ENCODE measurements around the gene ALCAM. TPM values are rescaled to one million over a fixed set of nuclear protein-coding genes. Genes with fewer than 3 reads are reported as not detected.

The ALCAM gene
- total and polyA plus RNA-seq, 2 of the 8 experiments (the other 6 are each of a cell fraction or from before 2014, with no cell fraction given): 10.8 to 33.0 TPM

GRCh38 chr3:105427332-105427731, 60.6 kb downstream of the ALCAM start:
- DNase-seq (ENCODE audit: low read depth in 1 of 2, low spot score in 2 of 2) (no peak), FAIRE-seq (no peak)
- Histone ChIP-seq H3K23me2 (ENCODE audit: low read depth, low read length) (no peaks in the 10 kb centered on the region), H2AK5ac (ENCODE audit: low read depth, low read length) (no peak overlapping the region), H2BK120ac (replicated peaks; ENCODE audit: low read depth, low read length) (no peak overlapping the region), H3K36me3 (ENCODE audit: control insufficient read depth in 2 of 4, insufficient read depth in 4 of 4, low read length in 3 of 4) (no peaks in the 10 kb centered on the region), H4K8ac (ENCODE audit: extremely low read depth, insufficient read depth, low read length) (no peak overlapping the region), H3K4me3 (ENCODE audit: extremely low read depth in 1 of 4, insufficient read depth in 2 of 4, low read depth in 3 of 4, low read length in 4 of 4) (no peak overlapping the region), H2BK5ac (ENCODE audit: low read depth, low read length) (no peak overlapping the region), H3K23ac (ENCODE audit: insufficient read length) (no peak overlapping the region), H4K5ac (ENCODE audit: insufficient read length, low read depth, low read length) (no peak overlapping the region), H3K9me3 (ENCODE audit: insufficient read depth in 2 of 2, low read depth in 1 of 2, low read length in 1 of 2) (no peaks in the 10 kb centered on the region), H3K4ac (replicated peaks; ENCODE audit: insufficient read length, low read depth, low read length) (no peak overlapping the region), H3K4me2 (ENCODE audit: insufficient read depth in 1 of 2, low read depth in 2 of 2, low read length in 2 of 2) (no peak overlapping the region; a peak in 1 of 4 replicates), H4K91ac (replicated peaks; ENCODE audit: insufficient read length, low read length) (no peak overlapping the region), H3K79me2 (ENCODE audit: control insufficient read depth in 1 of 2, insufficient read depth in 2 of 2, low read length in 2 of 2) (peaks cover 0 to 3% of the 10 kb centered on the region in 2 experiments; a peak in 1 of 4 replicates), H3K18ac (ENCODE audit: extremely low read depth, low read length) (no peak overlapping the region), H3K4me1 (replicated peaks in 1 of 4; ENCODE audit: control insufficient read depth in 3 of 4, insufficient read depth in 4 of 4, low read length in 3 of 4) (peaks cover 0 to 3% (median 0%) of the 10 kb centered on the region in 4 experiments; a peak in 1 of 7 replicates), H3K27me3 (replicated peaks in 1 of 4; ENCODE audit: control insufficient read depth in 3 of 4, extremely low read depth in 1 of 4, insufficient read depth in 3 of 4, low read length in 3 of 4) (no peaks in the 10 kb centered on the region), H2AFZ (ENCODE audit: low read length) (no peak overlapping the region), H2BK12ac (ENCODE audit: low read depth, low read length) (no peak overlapping the region), H4K20me1 (replicated peaks in 1 of 2; ENCODE audit: control insufficient read depth in 1 of 2, insufficient read depth in 2 of 2, low read length in 2 of 2) (no peaks in the 10 kb centered on the region), H3K79me1 (ENCODE audit: low read depth, low read length) (no peaks in the 10 kb centered on the region), H2BK20ac (ENCODE audit: low read length) (no peak overlapping the region), H3K9ac (replicated peaks in 1 of 4; ENCODE audit: extremely low read depth in 1 of 4, low read depth in 3 of 4, low read length in 3 of 4) (no peak overlapping the region), H3K56ac (replicated peaks; ENCODE audit: insufficient read length, low read depth, low read length) (no peak overlapping the region), H2BK15ac (ENCODE audit: low read length) (no peak overlapping the region), H3K14ac (ENCODE audit: insufficient read length) (no peak overlapping the region), H3K27ac (ENCODE audit: low read depth, low read length) (no peak overlapping the region)
- TF ChIP-seq ASH2L (IDR thresholded peaks at IDR 0.05; ENCODE audit: low read length): no peak
- no peak for TF ChIP-seq YY1 (IDR thresholded peaks at IDR 0.05; ENCODE audit: low read depth, low read length)
- TF ChIP-seq SIX5 (IDR thresholded peaks at IDR 0.05; ENCODE audit: low read depth, low read length): no peak
- ChIA-PET POLR2A (ENCODE audit: partially characterized antibody) (interaction anchor here (0.6 kb wide), 1 partner anchor 9 kb away, joined by 3 read pairs; no protein-coding TSS in a partner anchor), CTCF (ENCODE audit: partially characterized antibody) (no interaction called here)
- WGBS, 2 experiments (ENCODE audit: extremely low coverage in 1 of 2, insufficient coverage in 1 of 2, insufficient read length in 1 of 2, insufficient replicate concordance in 2 of 2, low coverage in 1 of 2, low lambda C conversion rate in 2 of 2, missing lambda C conversion rate in 1 of 2): 95% methylated on average over 1 of the region's 1 CpG; no CpG with 5 or more reads in 1 of the 2 experiments

All from H1 (cell line).